HCT116 (cell line): ENCODE data around the gene SDK1.

Source experiments
- EZH2 ChIP-seq: fragments of 200-600 bp; sonication (generic); IDR thresholded peaks from 2 replicates; pipeline ENCODE4 v1.6.1; 2017; ENCODE audit warnings: antibody characterized with exemption, mixed run types
- FOSL1 ChIP-seq: IDR thresholded peaks from 2 replicates; pipeline ENCODE4 v1.6.1; 2012; ENCODE audit warnings: low read depth
- POLR2A ChIP-seq: IDR thresholded peaks from 2 replicates; pipeline ENCODE4 v1.7.0; 2011; ENCODE audit warnings: borderline replicate concordance; ENCODE audit not compliant: insufficient read depth, insufficient read length; ENCODE audit errors: extremely low read depth
- POLR2AphosphoS5 ChIP-seq: IDR thresholded peaks from 2 replicates; pipeline ENCODE4 v1.6.1; 2011; ENCODE audit warnings: mild to moderate bottlenecking, low read depth, low read length, moderate library complexity
- REST ChIP-seq: IDR thresholded peaks from 2 replicates; pipeline ENCODE4 v1.6.1; 2012; ENCODE audit warnings: low read depth
- TF ChIP-seq, protein P1 (sequence below), 3 experiments: fragments of 200-600 bp in 1 of 3; sonication (generic) in 1 of 3; IDR thresholded peaks in 2 of 3; conservative IDR thresholded peaks in 1 of 3; 2 replicates each; pipeline ENCODE4 v1.5.1; 2012 to 2017; ENCODE audit warnings: low read depth in 2 of 3, low read length in 2 of 3, antibody characterized with exemption in 1 of 3, borderline replicate concordance in 1 of 3, control low read depth in 1 of 3, mild to moderate bottlenecking in 1 of 3, mixed read lengths in 1 of 3, mixed run types in 1 of 3, moderate library complexity in 1 of 3; ENCODE audit not compliant: insufficient read depth in 1 of 3

DNA sequence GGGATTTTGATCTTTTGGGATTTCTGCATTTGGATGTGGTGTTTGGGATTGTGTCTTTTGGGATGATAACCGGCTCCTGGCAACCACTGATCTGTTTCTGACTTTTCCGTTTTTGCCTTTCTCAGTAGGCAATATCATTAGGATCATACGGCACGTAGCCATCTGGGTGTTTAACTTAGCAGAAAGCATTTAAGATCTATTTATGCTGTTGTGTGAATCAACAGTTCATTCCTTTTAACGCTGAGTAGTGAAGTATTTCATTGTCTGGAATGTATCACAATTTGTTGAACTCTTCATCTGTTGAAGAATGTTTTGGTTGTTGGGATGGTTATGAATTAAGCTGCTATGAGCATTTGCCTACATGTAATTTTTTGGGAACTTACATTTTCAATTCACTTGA is 459.6 kb downstream of the SDK1 start:
- TF ChIP-seq EZH2 = no peak
- no peak for TF ChIP-seq POLR2A
- TF ChIP-seq, protein P1, sequence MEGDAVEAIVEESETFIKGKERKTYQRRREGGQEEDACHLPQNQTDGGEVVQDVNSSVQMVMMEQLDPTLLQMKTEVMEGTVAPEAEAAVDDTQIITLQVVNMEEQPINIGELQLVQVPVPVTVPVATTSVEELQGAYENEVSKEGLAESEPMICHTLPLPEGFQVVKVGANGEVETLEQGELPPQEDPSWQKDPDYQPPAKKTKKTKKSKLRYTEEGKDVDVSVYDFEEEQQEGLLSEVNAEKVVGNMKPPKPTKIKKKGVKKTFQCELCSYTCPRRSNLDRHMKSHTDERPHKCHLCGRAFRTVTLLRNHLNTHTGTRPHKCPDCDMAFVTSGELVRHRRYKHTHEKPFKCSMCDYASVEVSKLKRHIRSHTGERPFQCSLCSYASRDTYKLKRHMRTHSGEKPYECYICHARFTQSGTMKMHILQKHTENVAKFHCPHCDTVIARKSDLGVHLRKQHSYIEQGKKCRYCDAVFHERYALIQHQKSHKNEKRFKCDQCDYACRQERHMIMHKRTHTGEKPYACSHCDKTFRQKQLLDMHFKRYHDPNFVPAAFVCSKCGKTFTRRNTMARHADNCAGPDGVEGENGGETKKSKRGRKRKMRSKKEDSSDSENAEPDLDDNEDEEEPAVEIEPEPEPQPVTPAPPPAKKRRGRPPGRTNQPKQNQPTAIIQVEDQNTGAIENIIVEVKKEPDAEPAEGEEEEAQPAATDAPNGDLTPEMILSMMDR (IDR thresholded peaks at IDR 0.05 in 2 of 3, conservative IDR thresholded peaks at IDR 0.05 in 1 of 3; ENCODE audit: borderline replicate concordance in 1 of 3, insufficient read depth in 1 of 3, low read depth in 2 of 3, low read length in 2 of 3) = no peak
- no peak for TF ChIP-seq POLR2AphosphoS5
- TF ChIP-seq FOSL1 = no peak
- TF ChIP-seq REST = no peak
